Measurements from ENCODE around the gene SLITRK3.

The SLITRK3 gene, protein sequence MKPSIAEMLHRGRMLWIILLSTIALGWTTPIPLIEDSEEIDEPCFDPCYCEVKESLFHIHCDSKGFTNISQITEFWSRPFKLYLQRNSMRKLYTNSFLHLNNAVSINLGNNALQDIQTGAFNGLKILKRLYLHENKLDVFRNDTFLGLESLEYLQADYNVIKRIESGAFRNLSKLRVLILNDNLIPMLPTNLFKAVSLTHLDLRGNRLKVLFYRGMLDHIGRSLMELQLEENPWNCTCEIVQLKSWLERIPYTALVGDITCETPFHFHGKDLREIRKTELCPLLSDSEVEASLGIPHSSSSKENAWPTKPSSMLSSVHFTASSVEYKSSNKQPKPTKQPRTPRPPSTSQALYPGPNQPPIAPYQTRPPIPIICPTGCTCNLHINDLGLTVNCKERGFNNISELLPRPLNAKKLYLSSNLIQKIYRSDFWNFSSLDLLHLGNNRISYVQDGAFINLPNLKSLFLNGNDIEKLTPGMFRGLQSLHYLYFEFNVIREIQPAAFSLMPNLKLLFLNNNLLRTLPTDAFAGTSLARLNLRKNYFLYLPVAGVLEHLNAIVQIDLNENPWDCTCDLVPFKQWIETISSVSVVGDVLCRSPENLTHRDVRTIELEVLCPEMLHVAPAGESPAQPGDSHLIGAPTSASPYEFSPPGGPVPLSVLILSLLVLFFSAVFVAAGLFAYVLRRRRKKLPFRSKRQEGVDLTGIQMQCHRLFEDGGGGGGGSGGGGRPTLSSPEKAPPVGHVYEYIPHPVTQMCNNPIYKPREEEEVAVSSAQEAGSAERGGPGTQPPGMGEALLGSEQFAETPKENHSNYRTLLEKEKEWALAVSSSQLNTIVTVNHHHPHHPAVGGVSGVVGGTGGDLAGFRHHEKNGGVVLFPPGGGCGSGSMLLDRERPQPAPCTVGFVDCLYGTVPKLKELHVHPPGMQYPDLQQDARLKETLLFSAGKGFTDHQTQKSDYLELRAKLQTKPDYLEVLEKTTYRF

DNA sequence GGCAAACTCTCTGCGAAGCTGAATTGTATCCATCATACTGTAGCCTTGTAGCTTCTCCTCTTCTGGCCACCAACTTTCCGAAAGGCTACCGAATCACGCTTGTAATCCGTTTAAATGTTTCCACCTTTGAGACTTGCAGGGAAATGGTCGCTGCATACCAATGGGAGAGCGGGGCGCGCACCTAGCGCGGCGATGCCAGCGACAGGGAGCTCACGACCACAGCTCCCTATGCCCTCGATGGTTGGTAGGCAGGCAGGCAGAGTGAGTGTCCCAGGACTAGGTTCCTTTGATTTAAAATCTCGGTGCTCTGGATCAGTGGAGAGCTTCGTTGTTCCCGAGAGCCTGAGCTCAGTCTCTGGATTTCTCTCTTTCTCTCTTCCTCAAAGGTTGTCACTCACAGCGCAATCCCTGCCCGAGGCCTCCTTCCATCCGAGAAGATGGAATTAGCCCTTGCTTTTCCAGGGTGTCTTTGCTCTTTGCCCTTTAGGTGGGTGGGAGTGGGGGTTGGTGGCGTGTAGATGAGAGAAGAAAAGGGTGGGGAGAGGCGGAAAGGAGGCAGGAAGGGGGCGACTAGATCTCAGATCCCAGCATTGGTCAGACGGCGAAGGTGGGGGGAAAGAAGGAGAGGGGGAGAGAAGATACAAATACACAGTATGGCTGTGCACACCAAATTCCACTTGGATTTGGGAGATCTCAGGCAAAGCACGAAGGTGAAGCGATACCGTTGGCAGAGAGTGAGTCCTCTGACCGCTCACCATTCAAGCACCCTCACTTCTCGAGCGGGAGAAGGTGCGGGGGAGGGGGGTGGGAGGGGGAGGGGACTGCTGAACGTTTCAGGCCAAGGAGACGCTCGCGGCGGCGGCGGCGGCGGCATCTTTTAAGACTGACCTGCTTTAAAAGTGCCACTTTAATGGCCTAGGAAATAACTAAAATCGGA, at the start of gene SLITRK3:
Gene SLITRK3 (minus strand): TSS at position 745 of the 937 bp plus-strand sequence. CDS start 5,554 bp downstream, outside the sequence.
- TF ChIP-seq ZNF274 (IDR thresholded peaks at IDR 0.05; ENCODE audit: low read depth, low read length): no peak
- H3K4me3 ChIP-seq (ENCODE audit: low read length): peak within 1 kb of the TSS; percentile 42; the same call in 1 of the 2 replicates

GRCh38 chr3:165243597-165243996, 47.4 kb upstream of the SLITRK3 start:
- TF ChIP-seq ZNF274 (IDR thresholded peaks at IDR 0.05; ENCODE audit: low read depth, low read length): no peak
- H3K4me3 ChIP-seq (ENCODE audit: low read length): no peak overlapping the region

DNA sequence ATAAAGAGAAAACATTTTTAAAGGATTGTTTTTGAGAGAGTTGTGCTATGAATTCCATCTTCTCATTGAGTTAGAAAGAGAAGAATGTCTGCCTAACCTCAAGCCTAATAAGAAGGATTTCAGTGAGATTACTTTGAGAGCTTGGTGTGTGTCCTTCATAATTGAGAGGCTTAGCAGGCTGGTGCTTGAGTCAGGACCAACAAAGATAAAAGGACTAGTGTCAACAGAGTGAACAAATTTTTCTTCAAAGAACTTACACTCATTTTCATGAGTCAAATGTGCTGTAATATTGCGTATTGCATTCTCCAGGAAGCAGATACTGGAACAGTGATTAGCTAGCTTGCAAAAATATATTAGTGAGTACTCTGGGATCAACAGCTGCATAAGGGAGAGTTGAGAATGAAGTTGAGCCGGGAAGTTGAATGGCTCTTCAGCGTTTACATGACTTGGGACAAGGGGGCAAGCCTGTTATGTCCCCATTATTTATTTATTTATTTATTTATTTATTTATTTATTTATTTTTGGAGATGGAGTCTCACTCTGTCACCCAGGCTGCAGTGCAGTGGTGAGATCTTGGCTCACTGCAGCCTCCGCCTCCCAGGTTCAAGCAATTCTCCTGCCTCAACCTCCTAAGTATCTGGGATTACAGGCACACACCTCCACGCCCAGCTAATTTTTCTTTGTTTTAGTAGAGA, 37.5 kb upstream of the SLITRK3 start:
- TF ChIP-seq ZNF274 (IDR thresholded peaks at IDR 0.05; ENCODE audit: low read depth, low read length): no peak
- H3K4me3 ChIP-seq (ENCODE audit: low read length): no peak overlapping the region

DNA sequence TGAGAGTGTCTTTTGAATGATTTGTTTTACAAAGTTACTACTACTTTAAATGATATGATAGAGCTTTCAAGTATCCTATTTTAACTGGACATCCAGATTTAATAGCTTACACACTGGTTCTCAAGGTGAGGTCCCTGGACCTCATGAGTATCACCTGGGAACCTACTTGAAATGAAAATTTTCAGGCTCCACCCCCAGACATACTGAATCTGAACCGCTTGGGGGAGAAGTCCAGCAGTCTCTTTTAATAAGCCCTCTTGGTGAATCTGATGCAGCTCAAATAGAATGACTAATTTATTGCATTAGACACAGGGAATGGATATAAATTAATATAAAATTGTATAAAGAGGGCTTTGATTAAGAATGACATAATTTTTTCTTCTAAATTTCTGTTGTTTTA, 29.4 kb upstream of the SLITRK3 start:
- H3K4me3 ChIP-seq (ENCODE audit: low read length): no peak overlapping the region
- TF ChIP-seq ZNF274 (IDR thresholded peaks at IDR 0.05; ENCODE audit: low read depth, low read length): no peak

DNA sequence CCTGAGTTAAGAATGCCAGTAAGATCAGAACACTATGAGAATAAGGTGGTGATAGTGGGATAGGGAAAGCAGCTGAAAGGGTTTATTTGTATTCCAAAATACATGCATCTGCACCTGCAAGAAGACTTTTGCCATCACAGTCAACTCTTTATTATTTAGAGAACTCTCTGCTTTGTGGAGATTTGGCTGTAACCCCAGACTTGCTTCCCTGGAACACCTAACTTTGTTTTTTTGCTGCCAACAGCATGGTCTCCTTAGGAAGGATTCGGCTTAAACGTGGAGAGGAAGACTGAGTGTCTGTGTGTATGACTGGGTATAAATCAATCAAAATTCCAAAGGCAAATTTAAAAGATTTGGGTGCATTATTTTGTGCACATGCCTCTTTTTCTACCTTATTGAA, 21.6 kb upstream of the SLITRK3 start:
- H3K4me3 ChIP-seq (ENCODE audit: low read length): no peak overlapping the region
- no peak for TF ChIP-seq ZNF274 (IDR thresholded peaks at IDR 0.05; ENCODE audit: low read depth, low read length)

DNA sequence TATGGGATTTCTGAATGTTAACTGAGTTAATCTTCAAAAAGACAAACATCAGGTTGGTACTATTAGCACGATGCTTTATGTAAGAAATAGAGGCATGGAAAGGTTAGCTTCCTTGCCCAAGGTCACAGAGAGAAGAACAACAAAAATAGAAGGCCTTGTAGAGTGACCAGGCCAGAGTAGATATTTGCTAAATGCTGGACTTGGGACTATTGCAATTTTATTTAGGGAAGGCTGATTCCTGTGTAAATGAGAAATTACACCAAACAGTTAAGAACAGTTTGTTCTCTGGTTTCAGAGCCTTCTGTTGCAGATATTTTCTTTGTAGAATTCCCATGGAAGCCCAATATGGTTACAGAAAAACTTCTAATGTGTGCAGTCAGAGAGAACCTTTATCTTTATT, 16.4 kb upstream of the SLITRK3 start:
- TF ChIP-seq ZNF274 (IDR thresholded peaks at IDR 0.05; ENCODE audit: low read depth, low read length): no peak
- H3K4me3 ChIP-seq (ENCODE audit: low read length): no peak overlapping the region

DNA sequence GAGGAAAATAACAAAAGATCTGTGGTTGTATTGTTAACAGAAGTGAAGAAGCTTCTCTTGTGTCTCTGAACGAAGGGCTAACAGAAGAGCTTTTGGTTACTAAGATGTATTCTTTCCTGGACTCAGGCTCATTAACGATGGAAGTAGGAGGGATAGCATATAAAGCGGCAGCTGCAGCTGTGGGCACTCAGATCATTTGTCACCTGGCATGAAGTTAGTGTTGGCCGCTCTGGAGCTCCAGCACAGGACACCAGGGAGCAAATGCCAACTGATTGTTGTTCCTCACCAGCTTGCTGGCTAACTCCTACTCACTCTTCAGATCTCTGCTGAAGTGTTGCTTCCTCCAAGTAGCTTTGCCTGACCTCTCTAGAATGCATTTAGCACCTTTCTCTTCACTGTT, 15.5 kb upstream of the SLITRK3 start:
- TF ChIP-seq ZNF274 (IDR thresholded peaks at IDR 0.05; ENCODE audit: low read depth, low read length): no peak
- no peak overlapping the region for H3K4me3 ChIP-seq (ENCODE audit: low read length)

DNA sequence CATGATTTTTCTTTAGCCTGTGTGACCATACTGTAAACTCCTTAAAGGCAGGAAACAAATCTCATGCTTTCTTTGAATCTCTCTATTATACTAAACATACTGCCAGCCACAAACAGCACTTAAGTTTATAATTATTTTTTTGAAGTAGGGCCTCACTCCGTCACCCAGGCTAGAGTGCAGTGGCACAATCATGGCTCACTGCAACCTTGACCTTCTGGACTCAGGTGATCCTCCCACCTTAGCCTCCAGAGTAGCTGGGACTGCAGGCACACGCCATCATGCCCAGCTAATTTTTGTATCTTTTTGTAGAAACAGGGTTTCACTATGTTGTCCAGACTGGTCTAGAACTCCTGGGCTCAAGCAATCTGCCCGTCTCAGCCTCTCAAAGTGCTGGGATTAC, 14.5 kb upstream of the SLITRK3 start:
- no peak for TF ChIP-seq ZNF274 (IDR thresholded peaks at IDR 0.05; ENCODE audit: low read depth, low read length)
- no peak overlapping the region for H3K4me3 ChIP-seq (ENCODE audit: low read length)

GRCh38 chr3:165210132-165210531, 13.9 kb upstream of the SLITRK3 start:
- no peak for TF ChIP-seq ZNF274 (IDR thresholded peaks at IDR 0.05; ENCODE audit: low read depth, low read length)
- H3K4me3 ChIP-seq (ENCODE audit: low read length): no peak overlapping the region

GRCh38 chr3:165206454-165207266, 10.5 kb upstream of the SLITRK3 start:
- TF ChIP-seq ZNF274 (IDR thresholded peaks at IDR 0.05; ENCODE audit: low read depth, low read length): no peak
- H3K4me3 ChIP-seq (ENCODE audit: low read length): no peak overlapping the region; the same call in none of the 2 replicates

- no peak for TF ChIP-seq ZNF274 (IDR thresholded peaks at IDR 0.05; ENCODE audit: low read depth, low read length)
- H3K4me3 ChIP-seq (ENCODE audit: low read length): no peak overlapping the region
These were observed 8.3 kb upstream of the SLITRK3 start for GRCh38 chr3:165204445-165204844.

DNA sequence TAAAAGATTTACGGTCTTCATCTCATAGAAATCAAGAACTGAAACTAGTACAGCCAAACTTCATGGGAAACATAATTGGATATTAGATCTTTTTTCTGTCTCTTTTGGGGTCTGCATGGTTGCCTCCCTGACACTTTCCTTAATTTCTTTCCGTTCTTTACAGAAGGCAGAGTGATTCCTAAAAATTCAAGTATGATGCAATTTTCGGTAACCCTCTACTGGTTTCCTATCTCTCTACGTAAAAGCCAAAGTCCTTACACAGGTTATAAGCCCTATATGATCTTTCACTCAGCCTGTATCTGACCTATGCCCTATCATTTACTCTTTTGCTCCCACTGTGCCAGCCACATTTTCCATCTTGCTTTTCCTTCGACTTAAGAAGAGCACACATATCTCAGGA, 6.8 kb upstream of the SLITRK3 start:
- no peak for TF ChIP-seq ZNF274 (IDR thresholded peaks at IDR 0.05; ENCODE audit: low read depth, low read length)
- no peak overlapping the region for H3K4me3 ChIP-seq (ENCODE audit: low read length)

Measured in GM08714 (cell line).